ENCODE results near the gene UBE4B. TPM values are rescaled to one million over a fixed set of nuclear protein-coding genes. Genes with fewer than 3 reads are reported as not detected.

The UBE4B gene
- total and polyA plus RNA-seq, 10 of the 15 experiments (the other 5 are each of a cell fraction or from before 2014, with no cell fraction given) = 2.9 to 32.6 (median 20.7) TPM

- TF ChIP-seq, protein P1, sequence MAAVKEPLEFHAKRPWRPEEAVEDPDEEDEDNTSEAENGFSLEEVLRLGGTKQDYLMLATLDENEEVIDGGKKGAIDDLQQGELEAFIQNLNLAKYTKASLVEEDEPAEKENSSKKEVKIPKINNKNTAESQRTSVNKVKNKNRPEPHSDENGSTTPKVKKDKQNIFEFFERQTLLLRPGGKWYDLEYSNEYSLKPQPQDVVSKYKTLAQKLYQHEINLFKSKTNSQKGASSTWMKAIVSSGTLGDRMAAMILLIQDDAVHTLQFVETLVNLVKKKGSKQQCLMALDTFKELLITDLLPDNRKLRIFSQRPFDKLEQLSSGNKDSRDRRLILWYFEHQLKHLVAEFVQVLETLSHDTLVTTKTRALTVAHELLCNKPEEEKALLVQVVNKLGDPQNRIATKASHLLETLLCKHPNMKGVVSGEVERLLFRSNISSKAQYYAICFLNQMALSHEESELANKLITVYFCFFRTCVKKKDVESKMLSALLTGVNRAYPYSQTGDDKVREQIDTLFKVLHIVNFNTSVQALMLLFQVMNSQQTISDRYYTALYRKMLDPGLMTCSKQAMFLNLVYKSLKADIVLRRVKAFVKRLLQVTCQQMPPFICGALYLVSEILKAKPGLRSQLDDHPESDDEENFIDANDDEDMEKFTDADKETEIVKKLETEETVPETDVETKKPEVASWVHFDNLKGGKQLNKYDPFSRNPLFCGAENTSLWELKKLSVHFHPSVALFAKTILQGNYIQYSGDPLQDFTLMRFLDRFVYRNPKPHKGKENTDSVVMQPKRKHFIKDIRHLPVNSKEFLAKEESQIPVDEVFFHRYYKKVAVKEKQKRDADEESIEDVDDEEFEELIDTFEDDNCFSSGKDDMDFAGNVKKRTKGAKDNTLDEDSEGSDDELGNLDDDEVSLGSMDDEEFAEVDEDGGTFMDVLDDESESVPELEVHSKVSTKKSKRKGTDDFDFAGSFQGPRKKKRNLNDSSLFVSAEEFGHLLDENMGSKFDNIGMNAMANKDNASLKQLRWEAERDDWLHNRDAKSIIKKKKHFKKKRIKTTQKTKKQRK (IDR thresholded peaks at IDR 0.05; ENCODE audit: low read depth, low read length) = no peak
- no peak for TF ChIP-seq POLR2AphosphoS2 (IDR thresholded peaks at IDR 0.05; ENCODE audit: low read depth, low read length)
- TF ChIP-seq, protein P2, sequence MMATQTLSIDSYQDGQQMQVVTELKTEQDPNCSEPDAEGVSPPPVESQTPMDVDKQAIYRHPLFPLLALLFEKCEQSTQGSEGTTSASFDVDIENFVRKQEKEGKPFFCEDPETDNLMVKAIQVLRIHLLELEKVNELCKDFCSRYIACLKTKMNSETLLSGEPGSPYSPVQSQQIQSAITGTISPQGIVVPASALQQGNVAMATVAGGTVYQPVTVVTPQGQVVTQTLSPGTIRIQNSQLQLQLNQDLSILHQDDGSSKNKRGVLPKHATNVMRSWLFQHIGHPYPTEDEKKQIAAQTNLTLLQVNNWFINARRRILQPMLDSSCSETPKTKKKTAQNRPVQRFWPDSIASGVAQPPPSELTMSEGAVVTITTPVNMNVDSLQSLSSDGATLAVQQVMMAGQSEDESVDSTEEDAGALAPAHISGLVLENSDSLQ (IDR thresholded peaks at IDR 0.05) = peak; percentile 99
- no peak for TF ChIP-seq ZBTB4 (CRISPR knock-in tag; IDR thresholded peaks at IDR 0.05)
- TF ChIP-seq CBX3 (IDR thresholded peaks at IDR 0.05; ENCODE audit: borderline replicate concordance, low read depth) = no peak
- no peak for TF ChIP-seq E2F8 (IDR thresholded peaks at IDR 0.05; ENCODE audit: low read depth, partially characterized antibody)
- no peak for TF ChIP-seq NRF1 (conservative IDR thresholded peaks at IDR 0.05; ENCODE audit: low read depth, low read length)
- no peak for TF ChIP-seq RFX5 (IDR thresholded peaks at IDR 0.05; ENCODE audit: low read depth, low read length)
- no peak for TF ChIP-seq ZNF274 (IDR thresholded peaks at IDR 0.05; ENCODE audit: insufficient read depth, insufficient read length)
- TF ChIP-seq SMAD5 (IDR thresholded peaks at IDR 0.05; ENCODE audit: low read depth) = no peak
- TF ChIP-seq KDM1A (IDR thresholded peaks at IDR 0.05; ENCODE audit: borderline replicate concordance) = no peak
- TF ChIP-seq TAF1 (IDR thresholded peaks at IDR 0.05; ENCODE audit: borderline replicate concordance, low read depth, low read length) = peak; percentile 43; the same call in 1 of the 2 replicates
- no peak for TF ChIP-seq EP300 (IDR thresholded peaks at IDR 0.05; ENCODE audit: borderline replicate concordance in 1 of 2, control insufficient read depth in 1 of 2, low read depth in 2 of 2, low read length in 2 of 2)
- TF ChIP-seq SMC3 (IDR thresholded peaks at IDR 0.05; ENCODE audit: borderline replicate concordance, low read length) = peak; percentile 61; the same call in 1 of the 2 replicates
- TF ChIP-seq, protein P3, sequence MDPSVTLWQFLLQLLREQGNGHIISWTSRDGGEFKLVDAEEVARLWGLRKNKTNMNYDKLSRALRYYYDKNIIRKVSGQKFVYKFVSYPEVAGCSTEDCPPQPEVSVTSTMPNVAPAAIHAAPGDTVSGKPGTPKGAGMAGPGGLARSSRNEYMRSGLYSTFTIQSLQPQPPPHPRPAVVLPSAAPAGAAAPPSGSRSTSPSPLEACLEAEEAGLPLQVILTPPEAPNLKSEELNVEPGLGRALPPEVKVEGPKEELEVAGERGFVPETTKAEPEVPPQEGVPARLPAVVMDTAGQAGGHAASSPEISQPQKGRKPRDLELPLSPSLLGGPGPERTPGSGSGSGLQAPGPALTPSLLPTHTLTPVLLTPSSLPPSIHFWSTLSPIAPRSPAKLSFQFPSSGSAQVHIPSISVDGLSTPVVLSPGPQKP (IDR thresholded peaks at IDR 0.05; ENCODE audit: low read depth, low read length) = 0 out of 2 replicates have a peak, but pooled peaks have one; percentile 39
- TF ChIP-seq SP1 (IDR thresholded peaks at IDR 0.05; ENCODE audit: low read depth, low read length) = peak; percentile 98
- no peak for TF ChIP-seq CBFB (IDR thresholded peaks at IDR 0.05; ENCODE audit: low read depth)
Observed at GRCh38 chr1:10209905-10210810, 177.4 kb downstream of the UBE4B start, which contains the start of gene KIF1B (continued).
